ENCODE measurements around the gene CD83.

DNA sequence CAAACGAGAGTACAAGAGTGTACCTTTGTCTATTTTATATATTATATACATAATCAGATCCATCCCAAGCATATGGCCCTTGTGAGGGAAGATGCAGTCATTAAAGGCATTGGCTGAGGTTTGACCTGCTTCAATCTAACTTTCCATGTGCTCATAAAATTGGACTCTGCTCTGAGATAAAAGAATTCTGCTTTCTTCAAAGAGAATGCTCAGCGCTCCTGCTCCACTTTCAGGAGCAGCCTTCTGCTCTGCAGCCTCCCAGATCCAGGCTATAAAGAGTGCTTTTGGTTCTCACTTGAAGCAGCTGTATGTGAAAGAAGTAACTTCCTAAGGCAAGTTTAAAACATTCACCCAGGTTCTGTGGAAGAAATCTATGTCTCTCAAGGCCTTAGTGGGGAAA lies 45.3 kb downstream of the CD83 start:
- TF ChIP-seq POLR2A (IDR thresholded peaks at IDR 0.05) (no peak), EP300 (IDR thresholded peaks at IDR 0.05) (no peak), POLR2AphosphoS5 (IDR thresholded peaks at IDR 0.05) (no peak), CTCF (IDR thresholded peaks at IDR 0.05) (no peak)
